K562 treated with DMSO at 1 percent for 12 hours (cell line): ENCODE results near the gene TAS2R40. TPM values are rescaled to one million over a fixed set of nuclear protein-coding genes. Genes with fewer than 3 reads are reported as not detected.

ENCODE experiments used
- total RNA-seq: library from RNA; unstranded; fragments of 300-600 nt; gene quantifications from 2 replicates; pipeline ENCODE4 v1.2.3, GENCODE V29; 2022; ENCODE audit not compliant: insufficient read depth

Gene TAS2R40
- total RNA-seq, result not detected in 2 replicates

DNA sequence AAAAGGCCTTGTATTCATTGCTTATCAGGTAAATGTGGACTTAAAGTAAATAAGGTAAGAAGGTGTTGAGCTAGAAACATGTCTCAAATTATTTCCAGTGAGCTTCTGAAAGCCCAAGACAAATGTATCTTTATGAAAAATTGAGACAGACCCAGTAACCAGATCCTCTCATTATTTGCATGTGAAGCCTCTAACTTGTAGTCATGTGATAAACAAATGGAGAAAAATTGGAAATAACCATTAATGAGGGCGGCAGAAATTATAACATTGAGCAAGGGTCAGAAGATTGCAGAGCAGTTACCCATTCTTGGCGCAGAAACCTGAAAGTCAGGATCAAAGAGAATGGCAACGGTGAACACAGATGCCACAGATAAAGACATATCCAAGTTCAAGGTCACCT is at the start of gene TAS2R40:
Gene TAS2R40 (plus strand): TSS at position 301 of the 400 bp plus-strand sequence. CDS start 42 bp downstream, at position 343.

DNA sequence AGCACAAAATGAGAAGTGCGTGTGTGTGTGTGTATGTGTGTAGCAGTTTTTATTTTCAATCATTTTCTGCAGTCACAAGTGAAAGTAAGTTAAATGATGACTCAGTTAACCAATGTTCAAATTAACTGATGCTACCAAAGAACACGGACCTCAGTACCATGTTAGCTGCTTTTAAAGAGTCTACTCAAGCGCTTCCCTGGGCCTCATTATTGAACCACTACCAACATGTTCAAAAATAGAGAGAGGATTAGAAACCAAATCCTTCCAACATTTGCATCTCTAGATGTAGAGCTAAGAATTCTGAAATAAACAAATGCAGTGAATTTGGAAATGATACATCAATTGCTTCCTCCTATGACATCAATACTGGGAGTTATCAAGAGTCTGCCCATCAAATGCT is 38.8 kb upstream of the TAS2R40 start, which contains the start of gene TAS2R39:
Gene TAS2R39 (plus strand): TSS at position 396 of the 400 bp plus-strand sequence. CDS start 0 bp downstream, at position 396.

DNA sequence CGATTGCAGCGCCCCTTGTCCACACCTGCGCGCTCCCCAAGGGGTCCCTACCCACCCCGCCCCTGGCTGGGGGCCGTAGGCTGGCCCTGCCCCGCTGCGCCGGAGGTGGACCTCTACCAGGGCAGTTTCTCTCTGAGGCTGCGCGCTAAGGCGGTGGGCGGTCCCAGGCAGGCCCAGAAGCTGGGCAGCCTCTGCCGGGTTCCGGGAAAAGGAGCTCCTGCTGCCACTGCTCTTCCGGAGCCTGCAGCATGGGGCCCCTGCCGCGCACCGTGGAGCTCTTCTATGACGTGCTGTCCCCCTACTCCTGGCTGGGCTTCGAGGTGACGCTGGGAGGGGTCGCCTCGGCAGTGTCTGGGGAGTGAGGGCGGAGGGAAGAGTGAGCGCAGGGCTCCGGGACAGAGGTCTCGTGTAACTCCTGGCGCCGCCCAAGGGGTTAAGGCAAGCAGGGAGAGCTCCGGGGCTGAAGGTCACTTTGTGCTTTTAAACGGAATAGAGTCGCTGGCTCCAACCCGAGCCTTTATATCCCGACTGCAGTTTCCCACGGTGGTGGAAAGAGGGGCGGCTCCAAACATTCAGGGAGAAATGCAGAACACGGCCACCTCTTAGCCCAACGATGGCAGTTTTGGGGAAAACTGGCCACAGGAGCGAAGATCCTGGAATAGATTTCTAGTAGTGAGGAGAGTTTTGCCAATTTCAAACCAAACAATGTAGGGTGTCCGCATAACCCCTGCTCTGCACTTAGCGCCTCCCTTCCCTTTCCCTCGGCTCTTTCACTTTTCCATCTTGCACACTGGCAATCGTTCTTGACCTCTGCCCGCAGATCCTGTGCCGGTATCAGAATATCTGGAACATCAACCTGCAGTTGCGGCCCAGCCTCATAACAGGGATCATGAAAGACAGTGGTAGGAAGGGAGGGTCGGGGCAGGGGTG is 41.7 kb downstream of the TAS2R40 start, which contains the start of gene GSTK1:
Gene GSTK1 (plus strand): TSS at position 176 of the 930 bp plus-strand sequence. CDS start 73 bp downstream, at position 249.

Other genes starting within 250 kb of the TAS2R40 start
- not detected in 2 replicates for gene OR9A2, start 194.9 kb upstream of the TAS2R40 start, total RNA-seq
- not detected in 2 replicates for gene OR6V1, start 169.7 kb upstream of the TAS2R40 start, total RNA-seq
- gene PIP, start 90.0 kb upstream of the TAS2R40 start, total RNA-seq, result not detected in 2 replicates
- gene TAS2R39, start 38.6 kb upstream of the TAS2R40 start, total RNA-seq, result not detected in 2 replicates
- gene GSTK1, start 41.4 kb downstream of the TAS2R40 start, total RNA-seq, result 180 and 207 TPM in 2 replicates
- gene TMEM139, start 62.9 kb downstream of the TAS2R40 start, total RNA-seq, result 1.4 and 3.0 TPM in 2 replicates
- gene CASP2, start 66.3 kb downstream of the TAS2R40 start, total RNA-seq, result 13.4 and 46.6 TPM in 2 replicates
- 0.25 TPM in 1 of 2 replicates, not detected in the other for gene CLCN1, start 94.1 kb downstream of the TAS2R40 start, total RNA-seq
- gene FAM131B, start 140.7 kb downstream of the TAS2R40 start, total RNA-seq, result not detected in 2 replicates
- gene ZYX, start 159.3 kb downstream of the TAS2R40 start, total RNA-seq, result 84.4 and 124 TPM in 2 replicates
- not detected in 2 replicates for gene EPHA1, start 186.8 kb downstream of the TAS2R40 start, total RNA-seq
- gene TAS2R60, start 221.4 kb downstream of the TAS2R40 start, total RNA-seq, result not detected in 2 replicates